HG03108 (cell line): ENCODE data around the gene CCNJL.

ENCODE experiments used
- ATAC-seq: cut with Tn5 transposase; IDR thresholded peaks from one replicate; pipeline ENCODE4 v1.9.1; 2021; ENCODE audit warnings: moderate library complexity; ENCODE audit not compliant: unreplicated experiment

CCNJL gene

GRCh38 chr5:160333721-160334120 is 21.4 kb upstream of the CCNJL start:
- no peak for ATAC-seq

DNA sequence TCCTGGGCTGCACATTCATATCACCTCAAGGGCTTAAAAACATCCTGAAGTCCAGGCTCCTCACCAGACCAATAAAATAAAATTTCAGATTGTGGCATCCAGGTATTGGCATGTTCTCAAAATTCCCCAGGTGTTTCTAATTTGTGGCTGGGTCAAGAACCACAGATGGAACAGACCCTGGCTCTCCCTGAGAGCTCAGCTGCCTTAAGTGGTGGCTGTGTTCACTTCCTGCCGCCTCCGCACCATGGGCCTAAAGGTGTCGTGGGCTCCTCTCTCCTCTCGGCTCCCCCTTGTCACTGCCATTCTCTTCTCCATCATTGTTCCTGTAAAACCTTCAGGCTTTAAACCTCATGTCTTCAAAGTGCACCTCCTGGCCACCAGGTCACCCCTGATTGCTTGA is 17.8 kb upstream of the CCNJL start:
- ATAC-seq = no peak

- ATAC-seq = no peak
These were observed 15.5 kb upstream of the CCNJL start for GRCh38 chr5:160327818-160328217.

DNA sequence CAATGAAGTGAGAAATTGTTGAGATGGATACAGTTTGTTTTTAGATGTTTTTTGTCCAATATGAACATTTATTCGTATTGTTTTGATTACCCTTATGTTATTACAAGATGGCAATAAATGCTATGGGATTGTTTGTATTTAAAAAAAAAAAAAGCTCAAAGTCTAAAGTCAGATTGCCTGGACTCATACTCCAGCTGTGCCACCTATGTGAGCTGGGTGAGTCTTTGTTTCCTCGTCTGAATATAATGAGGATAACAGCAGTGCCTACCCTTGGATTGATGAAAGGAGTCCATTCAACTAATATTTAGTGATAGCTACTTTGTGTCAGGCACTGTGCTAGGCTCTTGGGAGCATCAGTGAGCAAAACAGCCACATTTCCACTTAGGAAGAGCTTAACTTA is 14.6 kb upstream of the CCNJL start:
- ATAC-seq = no peak

GRCh38 chr5:160325716-160326115 is 13.4 kb upstream of the CCNJL start:
- ATAC-seq = no peak

- no peak for ATAC-seq
These were observed 12.5 kb upstream of the CCNJL start for GRCh38 chr5:160324886-160325285.

- ATAC-seq = no peak
These were observed 6.0 kb upstream of the CCNJL start for GRCh38 chr5:160318409-160318808.

GRCh38 chr5:160317434-160317833 is 5.1 kb upstream of the CCNJL start:
- no peak for ATAC-seq

DNA sequence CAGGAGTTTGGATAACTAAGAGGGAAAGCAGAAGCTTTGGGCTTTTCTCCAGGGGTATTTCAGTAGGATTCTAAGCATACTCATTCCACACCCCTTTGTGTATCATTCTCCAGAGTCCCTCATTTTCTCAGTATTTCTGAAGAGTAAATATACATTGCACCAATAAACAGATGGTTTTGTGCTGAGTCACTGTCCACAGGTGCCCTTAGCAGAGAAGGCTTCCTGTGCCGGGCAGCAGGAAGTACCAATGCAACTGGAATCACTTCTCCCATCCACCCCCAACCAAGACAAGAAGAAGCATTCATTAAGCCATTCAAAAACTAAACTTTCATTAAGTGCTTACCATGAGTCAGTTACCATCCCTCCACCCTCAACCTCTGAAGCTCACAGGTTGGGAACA is 3.6 kb upstream of the CCNJL start:
- no peak for ATAC-seq

- no peak for ATAC-seq
These were observed 780 bp upstream of the CCNJL start for GRCh38 chr5:160312960-160313727.

DNA sequence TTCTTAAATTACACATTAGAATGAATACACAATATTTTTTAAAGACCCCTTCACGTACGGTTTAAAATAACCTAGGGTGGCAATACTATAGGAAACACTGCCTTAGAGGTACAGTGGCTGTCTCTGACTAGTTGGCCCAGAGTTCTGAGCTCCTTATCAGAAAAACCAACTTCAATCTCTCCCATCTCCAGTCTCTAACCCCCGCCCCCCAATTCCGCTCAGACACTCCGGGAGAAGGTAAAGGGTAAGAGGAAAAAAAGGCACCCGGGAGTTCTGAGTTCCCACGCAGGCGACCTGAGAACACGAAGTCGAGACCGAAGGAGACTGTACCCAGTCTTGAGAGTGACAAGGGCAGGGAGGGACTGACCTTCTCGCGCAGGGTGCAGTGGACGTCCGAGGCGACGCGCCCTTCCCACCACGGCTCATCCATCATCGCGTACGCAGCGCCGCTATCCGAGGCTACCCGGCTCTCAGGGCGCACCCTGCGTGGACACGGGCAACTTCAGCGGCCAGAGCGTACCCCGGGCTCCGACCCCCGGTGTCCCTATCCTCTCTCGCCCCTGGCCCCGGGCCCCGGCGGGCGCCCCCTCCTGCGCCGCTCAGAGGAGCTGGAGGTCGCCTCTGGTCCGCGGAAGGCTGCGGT is 752 bp downstream of the CCNJL start:
- ATAC-seq = no peak

DNA sequence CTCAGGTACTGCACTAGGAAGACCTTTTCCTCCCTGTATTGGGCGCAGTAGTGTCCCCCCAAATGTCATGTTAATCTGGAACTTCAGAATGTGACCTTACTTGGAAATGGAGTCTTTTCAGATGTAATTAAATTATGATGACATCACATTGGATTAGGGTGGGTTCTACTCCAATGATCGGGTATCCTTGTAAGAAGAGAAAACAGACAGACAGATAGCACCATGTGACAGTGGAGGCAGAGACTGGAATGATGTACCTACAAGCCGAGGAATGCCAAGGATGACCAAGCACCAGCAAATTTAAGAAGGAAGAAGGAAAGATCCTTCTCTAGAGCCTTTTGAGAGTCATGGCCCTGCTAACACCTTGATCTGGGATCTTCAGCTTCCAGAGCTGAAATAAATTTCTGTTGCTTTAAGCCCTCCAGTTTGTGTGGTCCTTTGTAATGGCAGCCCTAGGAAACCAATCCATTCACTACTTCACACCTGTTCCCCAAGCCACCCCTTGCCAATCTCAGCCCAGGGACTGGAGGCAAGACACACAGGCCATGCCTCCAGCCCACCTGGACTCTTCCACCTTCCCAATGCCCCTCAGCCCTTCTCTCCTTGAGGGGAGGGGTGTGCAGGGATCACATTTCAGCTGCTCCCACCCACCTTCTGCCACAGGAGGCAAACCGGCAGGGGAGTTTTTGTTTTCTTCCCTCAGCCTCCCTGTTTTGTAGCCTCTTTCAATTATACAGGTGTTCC is 1.6 kb downstream of the CCNJL start:
- no peak for ATAC-seq

GRCh38 chr5:160310140-160310539 is 2.2 kb downstream of the CCNJL start:
- no peak for ATAC-seq

DNA sequence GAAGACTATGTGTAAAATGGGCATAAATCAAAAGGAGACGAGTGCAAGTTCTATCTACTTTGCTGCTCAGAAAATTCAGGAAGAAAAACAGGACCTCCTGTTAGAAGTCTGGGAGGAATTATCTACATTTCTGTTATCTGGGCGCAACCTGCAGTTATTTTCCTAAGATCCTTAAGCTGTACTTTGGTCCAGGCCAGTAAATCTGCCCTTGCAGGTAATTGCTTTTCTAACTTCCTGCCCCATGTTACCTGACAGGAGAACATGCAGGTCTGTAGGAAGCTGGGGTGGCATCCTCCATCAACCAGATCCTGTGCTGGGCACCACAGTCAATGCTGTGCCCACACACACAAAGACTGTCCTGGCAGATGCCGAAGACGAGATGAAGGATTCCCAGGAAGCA is 5.7 kb downstream of the CCNJL start:
- no peak for ATAC-seq

- no peak for ATAC-seq
These were observed 7.0 kb downstream of the CCNJL start for GRCh38 chr5:160305319-160305718.

DNA sequence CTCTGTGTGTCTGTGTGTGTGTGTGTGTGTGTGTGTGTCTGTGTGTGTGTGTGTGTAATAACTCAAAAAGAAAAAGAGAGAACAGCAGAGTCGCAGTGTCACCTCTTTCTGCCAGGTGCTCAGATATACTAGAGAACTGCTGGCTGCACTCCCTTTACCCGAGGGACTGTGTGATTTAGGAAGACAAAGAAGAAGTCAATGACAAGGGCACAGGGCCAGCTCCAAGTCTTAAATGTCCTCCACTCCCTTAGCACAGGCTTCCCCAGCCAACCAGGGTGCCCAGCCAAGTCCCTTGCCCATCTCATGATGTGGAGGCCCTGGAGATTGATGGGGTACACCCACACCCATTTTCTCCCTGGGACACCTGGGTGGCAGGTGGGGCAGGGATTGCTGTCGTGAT is 8.7 kb downstream of the CCNJL start:
- ATAC-seq = no peak

DNA sequence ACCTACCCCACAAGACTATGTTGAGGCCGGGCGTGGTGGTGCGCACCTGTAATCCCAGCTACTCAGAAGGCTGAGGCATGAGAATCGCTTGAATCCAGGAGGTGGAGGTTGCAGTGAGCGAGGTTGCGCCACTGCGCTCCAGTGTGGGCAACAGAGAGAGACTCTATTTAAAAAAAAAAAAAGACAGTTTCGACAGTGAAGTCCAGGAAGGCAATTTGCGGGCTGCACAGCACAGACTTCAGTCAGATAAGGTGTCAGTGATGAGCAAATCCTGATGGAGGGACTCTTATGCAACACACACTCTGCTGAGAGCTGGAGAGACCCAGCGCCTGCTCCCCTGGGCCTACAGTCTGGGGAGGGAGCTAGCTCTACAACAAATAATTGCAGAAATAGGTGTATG is 14.2 kb downstream of the CCNJL start:
- ATAC-seq = no peak

- ATAC-seq = no peak
These were observed 14.6 kb downstream of the CCNJL start for GRCh38 chr5:160297776-160298175.

DNA sequence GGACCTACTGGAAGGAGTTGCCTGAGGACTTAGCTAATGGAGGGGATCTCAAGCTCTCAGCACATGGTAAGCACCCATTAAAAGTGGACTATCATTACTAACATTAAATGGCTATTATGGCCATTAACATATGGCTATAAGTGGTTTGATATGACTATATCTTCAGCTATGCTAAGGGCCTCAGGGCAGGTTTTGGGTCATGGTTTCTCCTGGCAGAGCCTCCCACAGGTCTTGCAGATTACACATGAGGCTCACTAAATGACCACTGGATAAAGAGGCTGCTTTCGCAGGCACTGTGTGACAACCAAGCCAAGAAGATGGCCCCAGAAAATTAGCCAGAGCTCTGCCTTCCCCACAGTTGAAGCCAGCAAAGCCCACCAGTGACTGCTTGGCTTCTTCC is 15.4 kb downstream of the CCNJL start:
- ATAC-seq = no peak

- no peak for ATAC-seq
These were observed 15.9 kb downstream of the CCNJL start for GRCh38 chr5:160296496-160296895.

- ATAC-seq = no peak
These were observed 18.3 kb downstream of the CCNJL start for GRCh38 chr5:160293901-160294561.

GRCh38 chr5:160293386-160293785 is 19.0 kb downstream of the CCNJL start:
- no peak for ATAC-seq
